Stimulated activated CD4-positive, alpha-beta T cell treated with anti-CD3 and anti-CD28 coated beads, Interleukin-15, amount 100 ng/mL, for 48 hours (primary cell): Measurements from ENCODE around the gene FZR1.
"Not testable (repeated sequence)": the region's sequence is repeated elsewhere in the genome, so short reads cannot be mapped to it uniquely, and the experiment has no call there.

Experiments used
- DNase-seq, 2 donors: peaks; one replicate each; pipeline ENCODE4 v3.0.0-alpha.2; 2020; ENCODE audit warnings: low read depth in 2 of 2

FZR1 gene

GRCh38 chr19:3544742-3545668 is 38.9 kb downstream of the FZR1 start:
- peak; percentile 53 to 77 for DNase-seq

DNA sequence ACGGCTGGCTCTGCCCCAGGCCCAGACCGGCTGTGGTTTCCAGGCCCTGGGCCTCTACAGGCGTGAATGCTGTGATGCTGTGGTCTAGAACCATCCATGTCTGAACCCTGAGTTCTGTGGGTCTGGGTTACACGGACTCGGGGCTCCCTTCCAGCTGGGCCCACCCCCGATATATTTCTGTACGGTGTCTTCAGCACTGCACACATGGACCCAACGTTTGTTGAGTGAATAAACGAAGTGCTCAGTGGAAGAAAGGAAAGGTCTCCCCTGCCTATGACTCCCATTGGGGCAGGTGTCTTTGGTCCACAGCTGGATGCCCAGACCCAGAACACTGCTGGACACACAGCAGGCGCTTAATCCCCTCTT is 39.5 kb downstream of the FZR1 start:
- no peak for DNase-seq

DNA sequence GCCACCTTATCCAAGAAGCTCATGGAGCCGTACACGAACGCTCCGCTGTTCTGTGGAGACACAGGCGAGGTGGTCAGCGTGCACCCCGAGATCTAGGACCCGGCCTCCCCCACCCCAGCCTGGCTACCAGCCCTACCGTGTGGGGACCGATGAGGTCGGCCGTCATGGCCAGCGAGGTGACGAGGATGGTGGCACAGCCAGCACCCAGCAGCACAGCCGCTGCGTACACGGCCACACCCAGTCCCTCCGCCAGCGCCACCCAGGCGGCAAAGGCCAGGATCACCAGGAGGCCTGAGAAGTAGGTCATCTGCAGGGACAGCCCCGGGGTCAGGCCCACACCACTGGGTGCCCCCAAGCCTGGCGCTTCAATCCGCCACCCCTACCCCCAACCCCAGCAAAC is 40.0 kb downstream of the FZR1 start:
- DNase-seq: no peak

DNA sequence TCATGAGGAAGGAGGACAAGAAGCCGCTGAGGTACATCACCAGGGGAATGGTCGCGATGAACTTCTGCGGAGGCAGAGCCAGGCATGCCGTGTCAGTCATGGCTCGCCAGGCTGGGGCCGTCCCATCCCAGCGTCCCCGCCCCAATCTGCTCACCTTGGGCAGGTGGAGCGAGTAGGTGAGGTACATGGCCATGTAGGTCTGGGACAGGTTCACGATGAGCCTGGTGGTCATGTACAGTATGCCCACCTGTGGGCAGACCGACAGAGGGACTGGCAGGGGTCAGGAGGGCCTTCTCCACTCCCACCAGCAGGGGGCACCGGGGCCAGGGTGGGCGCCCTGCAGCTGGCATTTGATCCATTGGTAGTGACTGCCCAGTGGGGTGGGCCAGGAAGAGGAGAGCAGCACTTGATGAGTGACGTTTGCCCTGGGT is 41.2 kb downstream of the FZR1 start:
- DNase-seq: no peak

DNA sequence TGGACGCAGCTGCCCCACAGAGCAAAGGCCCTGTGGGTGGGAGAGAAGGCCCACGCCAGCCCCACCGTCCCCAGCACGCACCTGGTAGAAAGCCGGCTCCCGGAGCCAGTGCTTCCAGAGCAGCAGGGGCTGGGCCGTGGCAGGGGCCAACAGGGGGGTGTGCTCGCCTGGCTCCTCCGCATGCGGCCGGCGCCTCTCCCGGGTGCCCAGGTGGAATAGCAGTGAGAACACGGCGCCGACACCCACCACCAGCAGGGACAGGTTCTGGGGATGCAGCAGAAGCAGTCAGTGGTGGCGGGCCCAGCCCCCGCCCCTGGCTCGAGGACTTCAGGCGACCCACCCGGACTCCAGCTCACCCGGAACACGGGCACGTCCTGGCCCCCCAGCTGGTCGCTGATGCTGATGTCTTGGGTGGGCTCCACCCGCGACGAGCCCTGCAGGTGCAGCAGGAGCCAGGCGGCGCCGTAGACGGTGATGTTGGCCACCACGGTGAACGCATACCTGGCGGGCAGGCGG is 41.7 kb downstream of the FZR1 start:
- no peak for DNase-seq

GRCh38 chr19:3548606-3549005 is 42.5 kb downstream of the FZR1 start:
- no peak for DNase-seq

DNA sequence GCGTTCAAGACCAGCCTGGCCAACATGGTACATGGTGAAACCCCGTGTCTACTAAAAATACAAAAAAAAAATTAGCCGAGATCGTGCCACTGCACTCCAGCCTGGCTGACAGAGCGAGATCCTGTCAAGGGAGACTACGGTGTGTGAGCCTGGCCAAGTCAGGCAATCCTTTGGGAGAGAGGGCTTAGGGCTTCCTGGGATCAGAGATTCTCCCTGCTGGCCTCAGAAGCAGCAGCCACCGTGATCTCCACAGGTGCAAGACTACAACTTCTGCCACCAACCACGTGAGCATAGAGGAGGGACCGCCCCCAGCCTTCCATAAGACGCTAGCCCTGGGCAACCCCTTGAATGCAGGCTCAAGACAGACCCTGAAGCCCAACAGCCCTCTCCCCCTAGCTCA is 43.7 kb downstream of the FZR1 start:
- DNase-seq: no peak

DNA sequence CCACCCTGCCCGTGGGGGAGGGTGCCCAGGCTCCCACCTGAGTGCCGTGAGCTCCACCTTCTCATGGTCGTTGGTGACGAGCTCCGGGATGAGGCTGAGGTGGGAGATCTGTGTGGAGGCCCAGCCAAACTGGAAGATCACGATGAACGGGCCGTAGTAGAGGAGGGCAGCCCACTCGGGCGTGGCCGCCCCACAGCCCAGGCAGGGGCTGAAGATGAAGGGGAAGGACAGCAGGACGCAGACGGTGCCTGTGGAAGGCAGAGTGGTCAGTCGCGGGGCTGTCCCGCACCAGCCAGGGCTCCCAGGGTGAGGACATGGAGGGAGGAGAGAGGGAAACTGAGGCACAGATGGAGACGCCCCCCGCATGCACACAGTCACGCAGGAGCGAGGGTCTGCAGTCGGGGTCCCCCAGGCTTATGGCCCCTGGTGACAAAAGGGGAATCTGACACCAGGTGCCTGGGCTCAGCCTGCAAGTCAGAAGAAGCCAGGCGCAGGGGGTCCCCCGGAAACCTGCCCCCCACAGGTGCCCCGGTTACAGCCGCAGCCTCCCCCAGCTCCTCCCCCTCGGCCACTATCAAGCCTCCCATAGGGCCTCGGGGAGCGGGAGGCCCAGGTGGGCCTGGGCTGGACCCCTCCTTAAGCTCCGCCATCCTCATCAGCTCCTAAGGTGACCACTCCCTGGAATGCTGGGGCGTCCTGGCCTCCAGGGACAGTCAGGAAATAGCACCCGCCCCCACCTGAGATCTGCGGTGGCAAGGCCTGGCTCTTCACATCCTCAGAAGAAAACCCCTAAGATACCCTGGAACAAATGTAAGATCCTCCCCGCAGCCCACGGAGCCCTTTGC is 45.1 kb downstream of the FZR1 start:
- no peak for DNase-seq

- DNase-seq: no peak
These were observed 45.6 kb downstream of the FZR1 start for GRCh38 chr19:3551792-3552095.

DNA sequence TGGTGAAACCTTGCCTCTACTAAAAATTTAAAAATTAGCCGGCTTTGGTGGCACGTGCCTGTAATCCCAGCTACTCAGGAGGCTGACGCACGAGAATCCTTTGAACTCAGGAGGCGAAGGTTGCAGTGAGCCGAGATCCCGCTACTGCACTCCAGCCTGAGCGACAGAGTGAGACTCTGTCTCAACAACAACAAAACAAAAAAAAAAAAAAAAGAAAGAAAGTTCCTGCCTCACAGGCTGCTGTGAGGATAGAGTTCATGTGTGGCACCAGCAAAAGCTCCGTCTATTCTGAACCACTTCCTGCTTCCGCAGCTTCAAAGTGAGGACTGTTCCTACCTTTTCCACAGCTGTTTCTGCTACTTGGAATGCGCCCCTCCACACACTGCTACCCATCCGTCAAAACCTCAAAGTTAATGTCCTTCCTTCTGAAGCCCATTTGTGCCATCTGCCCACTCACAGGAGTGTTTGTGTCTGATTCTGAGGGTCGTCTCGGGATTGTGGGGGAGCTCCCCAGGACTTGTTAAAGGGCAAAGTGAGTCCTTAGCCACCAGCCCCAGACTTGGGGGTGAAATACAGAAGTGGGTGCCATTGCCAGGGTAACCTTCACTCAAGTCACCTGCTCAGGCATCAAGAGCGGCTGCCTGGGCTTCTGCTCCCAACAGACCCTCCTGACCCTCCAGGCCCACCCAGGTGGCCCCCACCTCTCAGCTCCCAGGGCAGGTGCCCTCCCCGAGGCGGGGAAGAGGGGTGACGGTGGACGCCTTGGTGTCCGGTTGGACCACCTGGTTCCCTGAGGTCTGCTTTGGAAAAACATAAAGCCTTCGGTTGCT is 48.4 kb downstream of the FZR1 start:
- DNase-seq: no peak

DNA sequence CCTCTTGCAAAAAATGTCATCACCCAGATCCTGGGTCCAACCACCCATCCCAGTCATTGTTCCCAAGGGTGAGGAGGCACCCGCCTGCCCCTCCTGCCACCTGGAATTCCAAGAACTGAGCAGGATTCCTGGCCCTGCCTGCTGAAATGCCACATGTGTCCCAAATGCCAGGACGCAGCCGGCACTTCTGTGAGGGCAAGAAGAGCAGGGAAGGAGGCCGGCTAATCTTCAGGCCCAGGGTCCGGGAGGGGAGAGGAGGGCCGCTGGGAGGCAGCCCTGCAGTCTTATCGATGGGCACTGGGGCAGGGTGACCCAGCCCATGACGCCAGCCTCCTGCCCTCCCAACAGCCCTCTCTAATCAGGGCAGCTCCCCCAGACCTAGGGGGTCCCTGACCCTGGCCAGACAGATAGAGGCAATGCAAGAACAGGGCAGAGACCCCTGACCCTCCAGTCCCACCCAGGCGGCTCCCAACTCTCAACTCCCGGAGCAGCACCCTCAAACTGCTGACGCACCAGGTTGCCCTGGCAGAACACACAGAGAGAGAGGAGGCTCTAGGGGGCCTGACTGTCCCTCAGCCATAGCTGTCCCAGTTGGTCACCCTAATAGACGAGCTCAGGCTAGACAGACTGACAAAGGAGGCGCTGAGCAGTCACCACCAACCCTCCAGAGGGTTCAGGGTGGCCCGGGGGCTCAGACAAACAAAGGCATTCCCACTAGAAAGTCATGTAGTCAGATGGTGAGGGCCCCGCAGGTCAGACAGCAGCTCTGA is 49.7 kb downstream of the FZR1 start:
- no peak for DNase-seq

DNA sequence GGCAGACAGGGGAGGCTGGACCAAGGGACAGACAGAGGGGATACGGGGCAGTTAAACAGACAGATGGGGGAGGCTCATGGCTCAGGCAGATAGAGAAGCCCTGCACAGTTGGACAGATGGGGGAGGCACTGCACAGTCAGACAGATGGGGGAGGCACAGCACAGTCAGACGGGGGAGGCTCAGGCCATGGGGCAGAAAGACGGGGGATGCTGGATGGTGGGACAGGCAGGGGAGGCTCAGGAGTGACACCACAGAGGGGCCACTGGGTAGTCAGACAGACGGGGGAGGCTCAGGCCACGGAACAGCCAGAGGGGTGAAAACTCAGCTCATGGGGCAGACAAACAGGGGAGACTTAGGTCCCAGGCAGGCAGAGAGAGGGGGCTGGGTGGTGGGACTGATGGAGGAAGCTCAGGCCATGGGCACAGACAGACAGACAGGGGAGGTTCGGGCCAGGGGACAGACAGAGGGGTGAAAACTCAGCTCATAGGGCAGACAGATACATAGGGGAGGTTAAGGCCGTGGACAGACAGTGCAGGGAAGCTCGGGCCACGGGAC is 50.4 kb downstream of the FZR1 start:
- no peak for DNase-seq

DNA sequence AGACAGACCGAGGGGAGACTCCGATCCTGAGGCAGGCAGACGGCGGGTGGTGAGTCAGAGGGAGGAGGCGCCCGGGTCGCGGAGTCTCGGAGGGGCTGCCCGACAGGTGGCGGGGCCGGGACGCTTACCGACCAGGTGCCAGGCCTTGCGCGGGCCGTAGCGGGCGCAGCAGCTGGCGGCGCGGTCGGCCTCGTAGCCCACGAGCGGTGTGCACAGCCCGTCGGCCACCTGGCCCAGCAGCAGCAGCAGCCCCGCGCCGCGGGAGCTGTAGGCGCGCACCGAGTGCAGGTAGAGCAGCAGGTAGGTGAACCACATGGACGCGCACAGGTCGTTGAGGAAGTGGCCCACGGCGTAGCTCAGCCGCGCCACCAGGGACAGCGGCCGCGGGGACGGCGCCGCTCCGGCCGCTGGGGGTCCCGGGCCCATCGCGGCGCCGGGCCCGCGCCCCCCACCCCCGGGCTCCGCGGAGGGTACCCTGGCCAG is 50.9 kb downstream of the FZR1 start:
- peak in 1 of 2 donors; percentile 59 for DNase-seq

GRCh38 chr19:3557461-3558248 is 51.5 kb downstream of the FZR1 start, which contains the start of gene MFSD12:
Gene MFSD12 (minus strand): TSS chr19:3557586. CDS start chr19:3557403, 183 bp downstream.
- DNase-seq: peak; percentile 91 to 94

GRCh38 chr19:3563709-3564524 is 57.8 kb downstream of the FZR1 start:
- DNase-seq: no peak

DNA sequence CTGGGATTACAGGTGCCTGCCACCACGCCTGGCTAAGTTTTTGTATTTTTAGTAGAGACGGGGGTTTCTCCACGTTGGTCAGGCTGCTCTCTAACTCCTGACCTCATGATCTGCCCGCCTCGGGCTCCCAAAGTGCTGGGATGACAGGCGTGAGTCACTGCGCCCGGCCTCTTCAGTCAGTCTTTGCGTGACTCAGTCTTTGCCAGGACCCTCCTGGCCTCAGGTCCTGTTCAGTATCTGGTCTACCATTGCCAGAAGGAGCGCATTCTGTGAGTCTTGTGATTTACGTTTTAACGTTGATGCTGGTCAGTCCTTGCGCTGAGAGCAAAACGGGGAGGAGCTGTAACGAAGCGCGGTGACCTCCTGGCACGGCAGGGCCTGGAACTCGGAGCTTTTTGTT is 59.0 kb downstream of the FZR1 start:
- DNase-seq: no peak

DNA sequence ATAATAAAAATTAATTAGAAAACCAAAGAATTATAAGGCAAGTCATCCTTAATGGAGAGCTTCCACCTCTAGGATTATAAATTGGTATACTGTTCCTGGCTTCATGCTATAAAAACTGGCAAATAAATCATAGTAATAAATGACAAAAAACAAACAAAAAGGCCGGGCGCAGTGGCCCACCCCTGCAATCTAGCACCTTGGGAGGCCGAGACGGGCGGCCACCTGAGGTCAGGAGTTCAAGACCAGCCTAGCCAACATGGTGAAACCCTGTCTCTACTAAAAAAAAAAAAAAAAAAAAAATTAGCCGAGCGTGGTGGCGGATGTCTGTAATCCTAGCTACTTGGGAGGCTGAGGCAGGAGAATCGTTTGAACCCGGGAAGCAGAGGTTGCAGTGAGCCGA is 63.9 kb downstream of the FZR1 start:
- not testable (repeated sequence) for DNase-seq

GRCh38 chr19:3570606-3571011 is 64.5 kb downstream of the FZR1 start:
- DNase-seq: no peak
